Cardiac fibroblast (primary cell): ENCODE data around the gene KIZ.

Experiments used
- DNase-seq, 2 donors: peaks; one replicate each; pipeline versions ENCODE4 v3.0.0 to v3.0.0-alpha.2; 2010; ENCODE audit warnings: low read depth in 2 of 2
- H3K4me3 ChIP-seq, 2 donors: replicated peaks in 1 of 2; 1 replicate in 1 of 2; 2 replicates in 1 of 2; pipeline ENCODE4 v1.5.1; 2011; ENCODE audit warnings: low read depth in 2 of 2, low read length in 2 of 2, mild to moderate bottlenecking in 2 of 2, moderate library complexity in 1 of 2
- TF ChIP-seq, protein P1 (sequence below): IDR thresholded peaks from one replicate; pipeline ENCODE4 v1.5.1; 2011; ENCODE audit warnings: low read depth, mild to moderate bottlenecking, low read length, inconsistent platforms

Gene KIZ

DNA sequence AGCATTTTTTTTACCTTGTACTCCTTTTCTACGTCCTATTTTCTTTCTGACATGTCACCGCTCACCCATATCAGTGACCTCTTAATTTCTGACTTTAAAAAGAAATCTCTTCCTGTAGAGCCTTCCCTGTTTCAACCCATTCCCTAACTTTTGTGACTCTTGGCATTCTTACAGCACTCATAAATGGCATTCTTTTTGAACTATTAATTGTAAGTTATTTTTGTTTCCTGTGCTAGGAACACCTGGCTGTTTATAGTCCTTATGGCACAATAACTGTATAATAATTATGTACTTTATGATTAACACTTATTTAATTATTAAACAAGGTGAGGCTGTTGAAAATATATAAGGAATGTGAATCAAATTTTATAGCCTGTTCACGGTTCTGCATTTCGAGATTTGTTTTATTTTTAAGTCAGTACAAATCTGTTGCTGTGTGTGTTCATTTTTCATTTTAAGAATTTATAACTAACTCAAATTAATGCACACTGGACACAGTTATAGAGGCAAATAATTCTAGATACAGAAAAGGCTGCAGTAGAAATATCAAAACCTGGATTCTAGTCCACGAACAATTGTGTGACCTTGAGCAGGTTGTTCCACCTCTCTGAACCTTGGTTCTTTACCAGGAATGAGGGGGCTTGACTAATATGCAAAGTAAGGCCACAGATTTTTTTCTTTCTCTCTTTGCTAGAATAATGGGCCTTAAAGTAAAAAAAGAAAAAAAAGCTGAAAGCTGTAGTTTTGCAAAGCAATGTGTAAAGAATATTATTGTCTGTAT is 1.5 kb downstream of the KIZ start:
- TF ChIP-seq, protein P1, sequence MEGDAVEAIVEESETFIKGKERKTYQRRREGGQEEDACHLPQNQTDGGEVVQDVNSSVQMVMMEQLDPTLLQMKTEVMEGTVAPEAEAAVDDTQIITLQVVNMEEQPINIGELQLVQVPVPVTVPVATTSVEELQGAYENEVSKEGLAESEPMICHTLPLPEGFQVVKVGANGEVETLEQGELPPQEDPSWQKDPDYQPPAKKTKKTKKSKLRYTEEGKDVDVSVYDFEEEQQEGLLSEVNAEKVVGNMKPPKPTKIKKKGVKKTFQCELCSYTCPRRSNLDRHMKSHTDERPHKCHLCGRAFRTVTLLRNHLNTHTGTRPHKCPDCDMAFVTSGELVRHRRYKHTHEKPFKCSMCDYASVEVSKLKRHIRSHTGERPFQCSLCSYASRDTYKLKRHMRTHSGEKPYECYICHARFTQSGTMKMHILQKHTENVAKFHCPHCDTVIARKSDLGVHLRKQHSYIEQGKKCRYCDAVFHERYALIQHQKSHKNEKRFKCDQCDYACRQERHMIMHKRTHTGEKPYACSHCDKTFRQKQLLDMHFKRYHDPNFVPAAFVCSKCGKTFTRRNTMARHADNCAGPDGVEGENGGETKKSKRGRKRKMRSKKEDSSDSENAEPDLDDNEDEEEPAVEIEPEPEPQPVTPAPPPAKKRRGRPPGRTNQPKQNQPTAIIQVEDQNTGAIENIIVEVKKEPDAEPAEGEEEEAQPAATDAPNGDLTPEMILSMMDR, result no peak
- DNase-seq, result no peak
- H3K4me3 ChIP-seq, result no peak overlapping the region

DNA sequence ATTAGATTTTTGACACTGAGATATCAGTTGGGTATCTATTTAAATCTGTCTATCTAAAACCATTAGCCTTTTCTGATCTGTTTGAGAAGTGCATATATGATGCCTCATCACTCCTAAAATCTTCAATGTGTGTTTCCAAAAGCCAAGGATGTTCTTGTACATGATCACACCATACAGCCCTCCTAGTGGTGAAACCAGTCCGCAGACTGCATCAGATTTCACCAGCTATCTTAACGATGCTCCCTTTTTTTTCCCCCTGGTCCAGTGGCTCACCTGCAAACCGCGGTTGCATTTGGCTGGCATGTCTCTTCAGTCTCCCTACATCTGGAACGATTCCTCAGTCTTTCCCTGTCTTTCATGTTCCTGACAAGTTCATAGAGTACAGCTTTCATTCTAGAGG is 4.0 kb downstream of the KIZ start:
- TF ChIP-seq, protein P1, result no peak

DNA sequence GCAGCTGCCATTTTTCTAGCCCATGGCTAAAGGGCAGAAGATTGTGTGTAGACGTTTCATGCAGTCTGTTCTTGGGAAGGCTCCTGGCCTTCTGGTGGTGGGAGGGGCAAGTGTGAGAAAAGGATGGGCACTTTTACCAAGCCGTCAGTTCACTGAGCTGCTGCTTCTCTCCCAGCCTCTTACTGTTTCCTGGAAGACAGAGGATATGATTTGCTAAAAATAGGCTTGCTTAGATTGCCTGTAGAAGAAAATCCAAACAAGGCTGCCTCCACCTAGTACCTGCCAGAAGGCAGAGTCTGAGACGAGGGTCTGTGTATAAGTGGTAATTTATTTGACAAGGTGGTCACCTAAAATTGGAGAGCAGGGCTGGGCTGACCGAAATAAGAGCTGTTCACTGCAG is 7.5 kb downstream of the KIZ start:
- no peak overlapping the region for H3K4me3 ChIP-seq
- no peak for DNase-seq
- TF ChIP-seq, protein P1, result no peak

More for the DNA sequence above, 4.0 kb downstream of the KIZ start:
- no peak overlapping the region for H3K4me3 ChIP-seq
- no peak for DNase-seq

DNA sequence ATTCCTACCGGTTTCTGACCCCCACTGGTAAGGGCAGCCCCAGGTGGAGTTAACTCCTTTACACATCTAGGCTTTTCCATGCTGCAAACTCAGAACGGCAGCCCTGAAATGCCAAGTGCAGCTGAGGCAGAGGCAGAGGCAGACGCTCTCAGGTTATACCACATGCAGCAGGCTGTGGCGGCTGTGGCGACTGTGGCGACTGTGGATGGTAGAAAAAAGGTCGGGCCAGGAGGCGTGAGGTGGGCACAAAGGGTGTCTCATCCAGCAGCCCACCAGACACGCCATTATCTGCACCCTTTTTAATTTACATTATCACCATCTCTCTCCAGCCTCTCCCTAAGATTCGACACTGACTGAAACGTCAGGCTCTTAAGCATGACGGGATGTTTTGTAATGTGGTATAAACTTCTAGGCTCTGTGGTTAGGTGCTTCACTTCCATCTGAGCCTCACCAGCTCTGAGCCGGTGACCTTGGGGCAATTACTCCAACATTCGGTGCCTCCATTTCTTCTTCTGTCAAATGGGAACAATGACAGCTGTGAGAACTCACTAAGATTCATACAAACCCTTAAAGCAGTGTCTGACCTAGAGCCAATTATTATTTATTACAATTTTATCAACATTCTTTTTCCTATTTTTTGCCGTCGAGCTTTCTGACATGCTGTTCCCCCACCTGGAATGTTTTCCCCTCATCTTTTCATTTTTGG is 8.2 kb downstream of the KIZ start:
- TF ChIP-seq, protein P1, result no peak
- no peak overlapping the region for H3K4me3 ChIP-seq
- DNase-seq, result no peak

DNA sequence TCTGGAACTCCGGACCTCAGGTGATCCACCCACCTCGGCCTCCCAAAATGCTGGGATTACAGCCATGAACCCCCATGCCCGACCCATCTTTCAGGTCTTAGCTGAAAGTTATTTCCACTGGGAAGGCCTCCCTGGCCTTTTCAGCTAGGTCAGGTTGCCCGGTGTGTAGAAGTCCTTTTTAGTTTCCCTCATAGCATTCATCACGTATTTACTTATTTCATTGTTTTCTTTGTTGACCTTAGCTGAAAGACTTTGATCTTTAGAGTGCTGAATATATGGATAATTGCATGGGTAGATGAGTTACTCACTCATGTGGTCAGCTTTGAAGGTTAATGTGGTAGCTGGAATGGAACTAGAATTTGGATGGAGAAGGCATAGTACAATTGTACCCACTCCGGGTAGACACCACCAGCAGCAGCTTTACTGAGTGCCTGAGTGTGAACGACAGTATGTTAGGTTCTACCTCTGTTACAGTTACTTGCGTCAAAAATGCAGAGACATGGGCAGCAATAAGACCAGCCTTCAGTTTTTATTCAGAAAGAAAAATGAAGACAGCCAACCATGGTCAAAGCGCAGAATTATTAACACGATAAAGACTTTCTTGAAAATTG is 9.1 kb downstream of the KIZ start:
- H3K4me3 ChIP-seq, result no peak overlapping the region
- no peak for DNase-seq
- TF ChIP-seq, protein P1, result no peak

DNA sequence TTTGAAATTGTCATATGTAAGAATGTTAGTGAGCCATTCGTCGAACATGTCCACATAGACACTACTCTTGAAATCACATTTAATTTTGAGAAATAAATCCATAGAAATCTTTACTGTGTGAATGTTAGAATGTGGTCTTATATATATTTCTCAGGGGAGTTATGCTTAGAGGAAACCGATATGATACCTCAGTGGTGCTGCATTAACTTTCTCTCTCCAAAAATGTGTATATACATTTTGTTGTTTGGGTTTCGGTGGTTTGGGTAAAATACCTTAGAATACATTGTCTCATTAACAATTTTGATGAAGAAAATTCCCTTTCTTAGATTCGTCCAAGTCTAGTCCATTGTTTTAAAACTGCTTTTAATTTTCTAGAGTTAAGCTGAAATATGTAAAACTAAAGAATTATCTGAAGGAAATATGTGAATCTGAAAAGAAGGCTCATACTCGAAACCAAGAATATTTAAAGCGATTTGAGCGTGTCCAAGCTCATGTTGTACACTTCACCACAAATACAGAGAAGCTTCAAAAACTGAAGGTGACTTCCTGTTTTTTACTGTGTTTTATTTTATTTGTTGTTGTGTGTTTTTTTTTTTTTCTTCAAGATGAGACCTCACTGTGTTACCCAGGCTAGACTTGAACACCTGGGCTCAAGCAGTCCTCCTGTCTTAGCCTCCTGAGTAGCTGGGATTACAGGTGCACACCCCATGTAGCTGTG is 10.3 kb downstream of the KIZ start:
- H3K4me3 ChIP-seq, result no peak overlapping the region
- TF ChIP-seq, protein P1, result no peak
- DNase-seq, result no peak
